Mesenchymal stem cell (in vitro differentiated cells and primary cell): ENCODE measurements around the gene LUC7L2.

Experiments
- DNase-seq: peaks from one replicate; pipeline ENCODE4 v3.0.0-alpha.2; 2013
- H2AFZ ChIP-seq: one replicate; pipeline ENCODE4 v1.6.1; 2013; ENCODE audit warnings: low read depth, mild to moderate bottlenecking, control low read depth, inconsistent platforms, low read length, moderate library complexity
- H2AK5ac ChIP-seq: 2 replicates; pipeline ENCODE4 v1.6.1; 2013; ENCODE audit warnings: low read length, moderate library complexity, mild to moderate bottlenecking, inconsistent platforms; ENCODE audit not compliant: severe bottlenecking
- H2BK120ac ChIP-seq: one replicate; pipeline ENCODE4 v1.6.1; 2013; ENCODE audit warnings: low read depth, mild to moderate bottlenecking, inconsistent platforms, low read length, moderate library complexity
- H2BK12ac ChIP-seq, 2 experiments: one replicate each; pipeline ENCODE4 v1.6.1; 2013; ENCODE audit warnings: inconsistent platforms in 2 of 2, low read length in 2 of 2, mild to moderate bottlenecking in 2 of 2, moderate library complexity in 2 of 2, control low read depth in 1 of 2
- H2BK15ac ChIP-seq: one replicate; pipeline ENCODE4 v1.6.1; 2013; ENCODE audit warnings: mild to moderate bottlenecking, low read depth, inconsistent platforms; ENCODE audit not compliant: poor library complexity, severe bottlenecking
- H2BK5ac ChIP-seq: 2 replicates; pipeline ENCODE4 v1.6.1; 2013; ENCODE audit warnings: low read depth, mild to moderate bottlenecking, low read length, control low read depth, inconsistent platforms; ENCODE audit not compliant: poor library complexity, severe bottlenecking
- H3K14ac ChIP-seq, 2 experiments: one replicate each; pipeline ENCODE4 v1.6.1; 2013; ENCODE audit warnings: inconsistent platforms in 2 of 2, low read length in 2 of 2, control low read depth in 1 of 2, mild to moderate bottlenecking in 1 of 2, moderate library complexity in 1 of 2
- H3K18ac ChIP-seq, 2 experiments: one replicate each; pipeline ENCODE4 v1.6.1; 2013; ENCODE audit warnings: inconsistent platforms in 2 of 2, low read length in 2 of 2, control low read depth in 1 of 2, low read depth in 1 of 2, mild to moderate bottlenecking in 1 of 2
- H3K23ac ChIP-seq, 2 experiments: one replicate each; pipeline ENCODE4 v1.6.1; 2013; ENCODE audit warnings: inconsistent platforms in 2 of 2, low read length in 2 of 2, mild to moderate bottlenecking in 2 of 2, moderate library complexity in 2 of 2, control low read depth in 1 of 2
- H3K27ac ChIP-seq: 2 replicates; pipeline ENCODE4 v1.5.1; 2013; ENCODE audit warnings: mild to moderate bottlenecking, moderate library complexity, low read length, control low read depth, inconsistent platforms; ENCODE audit not compliant: poor library complexity, severe bottlenecking
- H3K27me3 ChIP-seq, 2 experiments: 2 replicates each; pipeline versions ENCODE4 v1.6.1 to v1.7.0; 2013; ENCODE audit warnings: low read length in 2 of 2, mild to moderate bottlenecking in 2 of 2, moderate library complexity in 2 of 2, control low read depth in 1 of 2, inconsistent platforms in 1 of 2; ENCODE audit not compliant: control insufficient read depth in 1 of 2, insufficient read depth in 1 of 2
- H3K36me3 ChIP-seq, 2 experiments: 2 replicates each; pipeline versions ENCODE4 v1.6.1 to v1.7.0; 2013; ENCODE audit warnings: low read length in 2 of 2, control low read depth in 1 of 2, inconsistent platforms in 1 of 2, low read depth in 1 of 2, mild to moderate bottlenecking in 1 of 2; ENCODE audit not compliant: insufficient read depth in 2 of 2, control insufficient read depth in 1 of 2
- H3K4ac ChIP-seq, 2 experiments: one replicate each; pipeline ENCODE4 v1.6.1; 2013; ENCODE audit warnings: inconsistent platforms in 2 of 2, low read length in 2 of 2, mild to moderate bottlenecking in 2 of 2, moderate library complexity in 2 of 2, control low read depth in 1 of 2, low read depth in 1 of 2
- H3K4me1 ChIP-seq: 2 replicates; pipeline ENCODE4 v1.6.1; 2013; ENCODE audit warnings: low read depth, low read length, control low read depth; ENCODE audit not compliant: control insufficient read depth, insufficient read depth
- H3K4me2 ChIP-seq: 2 replicates; pipeline ENCODE4 v1.6.1; 2013; ENCODE audit warnings: low read length, mild to moderate bottlenecking, inconsistent platforms; ENCODE audit not compliant: poor library complexity, severe bottlenecking
- H3K4me3 ChIP-seq, 2 experiments: 2 replicates each; pipeline versions ENCODE4 v1.5.1 to v1.7.0; 2013; ENCODE audit warnings: low read length in 2 of 2, mild to moderate bottlenecking in 2 of 2, control low read depth in 1 of 2, low read depth in 1 of 2; ENCODE audit not compliant: insufficient read depth in 1 of 2
- H3K79me1 ChIP-seq: replicated peaks from 2 replicates; pipeline ENCODE4 v1.6.1; 2013; ENCODE audit warnings: mild to moderate bottlenecking, control low read depth, low read length, inconsistent platforms; ENCODE audit not compliant: poor library complexity, severe bottlenecking
- H3K9ac ChIP-seq: 2 replicates; pipeline ENCODE4 v1.7.0; 2013; ENCODE audit warnings: mild to moderate bottlenecking, low read length, moderate library complexity
- H3K9me3 ChIP-seq: 2 replicates; pipeline ENCODE4 v1.7.0; 2013; ENCODE audit warnings: mild to moderate bottlenecking, low read length; ENCODE audit not compliant: control insufficient read depth
- H4K8ac ChIP-seq: one replicate; pipeline ENCODE4 v1.6.1; 2013; ENCODE audit warnings: inconsistent platforms, mild to moderate bottlenecking, low read length, moderate library complexity
- H4K91ac ChIP-seq: one replicate; pipeline ENCODE4 v1.6.1; 2013; ENCODE audit warnings: mild to moderate bottlenecking, low read length, inconsistent platforms
- WGBS: methylation state at CpG from one replicate; pipeline ENCODE4 v1.1.7; 2013; ENCODE audit warnings: mixed read lengths; 5-methylcytosine and 5-hydroxymethylcytosine counted together

Gene LUC7L2

GRCh38 chr7:139450851-139451250 is 91.2 kb downstream of the LUC7L2 start:
- Histone ChIP-seq H2BK12ac (no peak overlapping the region), H3K4me2 (no peak overlapping the region), H3K4me1 (no peaks in the 10 kb centered on the region), H2BK5ac (no peak overlapping the region), H4K91ac (no peak overlapping the region), H3K23ac (no peak overlapping the region), H3K27me3 (no peaks in the 10 kb centered on the region), H3K27ac (no peak overlapping the region), H3K36me3 (no peaks in the 10 kb centered on the region), H3K14ac (no peak overlapping the region), H3K18ac (no peak overlapping the region), H2BK15ac (no peak overlapping the region), H3K79me1 (no peaks in the 10 kb centered on the region), H4K8ac (no peak overlapping the region), H2BK120ac (no peak overlapping the region), H2AFZ (no peak overlapping the region), H3K4me3 (no peak overlapping the region), H3K4ac (no peak overlapping the region), H3K9ac (no peak overlapping the region), H2AK5ac (no peak overlapping the region), H3K9me3 (no peaks in the 10 kb centered on the region)
- no peak for DNase-seq
- 89% methylated on average over 6 of the region's 6 CpGs for WGBS

- H3K9me3 ChIP-seq: no peaks in the 10 kb centered on the region
- H2AFZ ChIP-seq: no peak overlapping the region
- H2BK15ac ChIP-seq: no peak overlapping the region
- no peak overlapping the region for H2AK5ac ChIP-seq
- H3K27me3 ChIP-seq: no peaks in the 10 kb centered on the region
- H3K14ac ChIP-seq: no peak overlapping the region
- no peak overlapping the region for H3K18ac ChIP-seq
- H3K9ac ChIP-seq: no peak overlapping the region
- H3K27ac ChIP-seq: no peak overlapping the region
- no peak overlapping the region for H4K91ac ChIP-seq
- H3K4ac ChIP-seq: no peak overlapping the region
- H4K8ac ChIP-seq: no peak overlapping the region
- no peak overlapping the region for H2BK5ac ChIP-seq
- no peaks in the 10 kb centered on the region for H3K36me3 ChIP-seq
- H3K4me2 ChIP-seq: no peak overlapping the region
- 72% methylated on average over 5 of the region's 6 CpGs for WGBS
- H3K4me3 ChIP-seq: no peak overlapping the region
- no peaks in the 10 kb centered on the region for H3K4me1 ChIP-seq
- no peak for DNase-seq
- no peak overlapping the region for H3K23ac ChIP-seq
- no peak overlapping the region for H2BK120ac ChIP-seq
- H2BK12ac ChIP-seq: no peak overlapping the region
- H3K79me1 ChIP-seq: no peaks in the 10 kb centered on the region
These were observed 91.9 kb downstream of the LUC7L2 start for GRCh38 chr7:139451638-139452037.

- no peak for DNase-seq
- no peak overlapping the region for H3K4me2 ChIP-seq
- no peak overlapping the region for H2AFZ ChIP-seq
- H3K27ac ChIP-seq: no peak overlapping the region
- no peaks in the 10 kb centered on the region for H3K27me3 ChIP-seq
- no peak overlapping the region for H2AK5ac ChIP-seq
- no peaks in the 10 kb centered on the region for H3K36me3 ChIP-seq
- no peak overlapping the region for H3K14ac ChIP-seq
- H4K91ac ChIP-seq: no peak overlapping the region
- no peak overlapping the region for H2BK5ac ChIP-seq
- no peak overlapping the region for H4K8ac ChIP-seq
- WGBS: 96% methylated on average over 12 of the region's 12 CpGs
- H3K4me1 ChIP-seq: peaks cover 2% of the 10 kb centered on the region
- H3K18ac ChIP-seq: no peak overlapping the region
- H2BK12ac ChIP-seq: no peak overlapping the region
- no peak overlapping the region for H3K4me3 ChIP-seq
- no peaks in the 10 kb centered on the region for H3K9me3 ChIP-seq
- H3K4ac ChIP-seq: no peak overlapping the region
- H2BK120ac ChIP-seq: no peak overlapping the region
- H3K9ac ChIP-seq: no peak overlapping the region
- H3K23ac ChIP-seq: no peak overlapping the region
- H2BK15ac ChIP-seq: no peak overlapping the region
- H3K79me1 ChIP-seq: no peaks in the 10 kb centered on the region
These were observed 93.4 kb downstream of the LUC7L2 start for GRCh38 chr7:139452958-139453672.

DNA sequence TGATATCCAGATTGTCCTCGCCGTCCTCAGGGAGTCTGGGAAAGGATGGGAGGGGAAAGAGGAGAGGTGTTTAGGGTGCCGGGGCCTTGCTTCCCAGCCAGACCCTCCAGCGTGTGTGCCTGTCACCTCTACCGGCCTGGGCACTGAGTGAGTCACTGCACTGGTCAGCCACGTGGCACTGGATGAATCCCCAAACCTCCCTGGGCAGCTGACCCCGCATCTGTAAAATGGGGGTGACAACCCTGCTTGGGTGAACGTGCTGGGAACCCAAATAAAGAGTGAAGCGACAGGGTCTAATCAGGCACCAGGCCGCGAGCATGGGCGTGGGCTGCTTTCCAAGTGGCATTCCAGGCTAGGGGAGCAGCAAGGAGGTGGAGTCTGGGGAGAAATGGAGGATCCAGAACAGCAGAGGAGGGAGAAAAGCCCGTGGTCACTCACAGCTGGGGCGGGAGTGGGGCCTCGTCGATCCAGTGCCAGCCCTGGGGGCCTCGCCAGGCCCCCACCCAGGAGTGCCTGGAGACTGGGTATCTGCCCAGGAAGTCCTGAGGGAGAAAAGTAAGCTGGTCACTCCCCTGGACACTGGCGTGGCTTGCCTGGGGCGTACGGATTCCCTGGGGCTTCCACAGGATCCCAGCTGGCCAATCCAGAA is 94.1 kb downstream of the LUC7L2 start:
- no peak overlapping the region for H2BK12ac ChIP-seq

More for the DNA sequence above, 94.1 kb downstream of the LUC7L2 start:
- Histone ChIP-seq H3K36me3 (no peaks in the 10 kb centered on the region), H3K23ac (no peak overlapping the region), H3K4me3 (no peak overlapping the region), H2BK120ac (no peak overlapping the region), H4K8ac (no peak overlapping the region), H3K4me2 (no peak overlapping the region), H2AK5ac (no peak overlapping the region), H2AFZ (no peak overlapping the region), H2BK15ac (no peak overlapping the region), H3K9ac (no peak overlapping the region), H3K4me1 (peaks cover 2% of the 10 kb centered on the region), H3K79me1 (no peaks in the 10 kb centered on the region), H3K4ac (no peak overlapping the region), H2BK5ac (no peak overlapping the region), H3K18ac (no peak overlapping the region), H3K27me3 (no peaks in the 10 kb centered on the region), H4K91ac (no peak overlapping the region), H3K14ac (no peak overlapping the region), H3K27ac (no peak overlapping the region), H3K9me3 (no peaks in the 10 kb centered on the region)
- DNase-seq: no peak
- WGBS: 87% methylated on average over 20 of the region's 20 CpGs
